Measurements from ENCODE around the gene LYST. TPM values are rescaled to one million over a fixed set of nuclear protein-coding genes. Genes with fewer than 3 reads are reported as not detected.

Gene LYST
- polyA plus RNA-seq, 1 of the 3 experiments (the other 2 are of a cell fraction): 3.9 TPM

GRCh38 chr1:235648954-235649367, 217.7 kb downstream of the LYST start:
- H3K4me2 ChIP-seq: peak overlapping the region; percentile 99
- no peak overlapping the region for H3K9ac ChIP-seq
- H3K36me3 ChIP-seq (replicated peaks in 1 of 2; ENCODE audit: control insufficient read depth in 1 of 2, insufficient read depth in 2 of 2, low read length in 1 of 2): no peaks in the 10 kb centered on the region
- no peaks in the 10 kb centered on the region for H4K20me1 ChIP-seq (ENCODE audit: insufficient read depth)
- no peaks in the 10 kb centered on the region for H3K9me2 ChIP-seq
- peak; percentile 68 for DNase-seq
- H3K27me3 ChIP-seq (ENCODE audit: insufficient read depth): peaks cover 10% of the 10 kb centered on the region; the same call in 1 of the 2 replicates
- H3K27ac ChIP-seq (ENCODE audit: low read depth in 2 of 2, low read length in 1 of 2): peak overlapping the region in 1 of 2 experiments; percentile 88; a peak in 2 of 4 replicates
- H3K4me3 ChIP-seq (ENCODE audit: low read depth in 2 of 2, low read length in 1 of 2): peak overlapping the region; percentile 59 to 61
- no peaks in the 10 kb centered on the region for H3K79me2 ChIP-seq (ENCODE audit: insufficient read depth)
- TF ChIP-seq FOXJ3 (CRISPR knock-in tag; IDR thresholded peaks at IDR 0.05) (0 out of 2 replicates have a peak, but pooled peaks have one; percentile 12), PBX3 (IDR thresholded peaks at IDR 0.05) (no peak), MAX (IDR thresholded peaks at IDR 0.05; ENCODE audit: low read depth) (peak; percentile 34; the same call in 1 of the 2 replicates), USF1 (IDR thresholded peaks at IDR 0.05; ENCODE audit: borderline replicate concordance, low read depth) (no peak), FOXM1 (IDR thresholded peaks at IDR 0.05; ENCODE audit: low read depth) (no peak), GATA2 (CRISPR knock-in tag; IDR thresholded peaks at IDR 0.05) (no peak), SIN3A (IDR thresholded peaks at IDR 0.05; ENCODE audit: borderline replicate concordance, low read depth, low read length) (peak; percentile 91; the same call in 1 of the 2 replicates), RCOR1 (IDR thresholded peaks at IDR 0.05; ENCODE audit: low read length) (no peak), NRF1 (IDR thresholded peaks at IDR 0.05; ENCODE audit: low read depth, low read length) (no peak), REST (IDR thresholded peaks at IDR 0.05; ENCODE audit: low read depth, low read length) (peak; percentile 98)
- H3K4me1 ChIP-seq (ENCODE audit: control insufficient read depth in 1 of 2, insufficient read depth in 2 of 2, low read depth in 1 of 2, low read length in 1 of 2): peaks cover 0 to 29% of the 10 kb centered on the region in 2 experiments; a peak in 2 of 4 replicates
- 0 out of 2 replicates have a peak overlapping the region, but pooled peaks have one; percentile 35 for H2AFZ ChIP-seq (ENCODE audit: low read depth)
- 4% methylated on average over 21 of the region's 30 CpGs for WGBS (ENCODE audit: low lambda C conversion rate)
- POLR2A ChIA-PET: interaction anchor here (0.6 to 1.0 kb wide), 2 partner anchors 31 to 144 kb away, joined by 3 read pairs; no protein-coding TSS in a partner anchor
- CTCF ChIA-PET: interaction anchor here (0.8 to 1.5 kb wide), 2 partner anchors 13 to 16 kb away, joined by 4 read pairs; no protein-coding TSS in a partner anchor
- H3K9me3 ChIP-seq: no peaks in the 10 kb centered on the region
- peaks cover 8% of the 10 kb centered on the region for H3F3A ChIP-seq (replicated peaks; ENCODE audit: insufficient read depth)
